Activated CD8-positive, alpha-beta memory T cell treated with anti-CD3 and anti-CD28 coated beads, Interleukin-2, amount 50 U/mL, for 4 hours (primary cell): ENCODE measurements around the gene PHPT1.
A peak's percentile ranks its signal among the peaks of the same experiment; 100 is the strongest.
"Not testable (repeated sequence)": the region's sequence is repeated elsewhere in the genome, so short reads cannot be mapped to it uniquely, and the experiment has no call there.

ENCODE experiments used
- DNase-seq: peaks from one replicate; pipeline ENCODE4 v3.0.0-alpha.2; 2020

The PHPT1 gene

GRCh38 chr9:136861874-136862457 lies 12.8 kb downstream of the PHPT1 start:
- DNase-seq, result no peak

- DNase-seq, result no peak
Observed at GRCh38 chr9:136862849-136863622, 13.8 kb downstream of the PHPT1 start.

DNA sequence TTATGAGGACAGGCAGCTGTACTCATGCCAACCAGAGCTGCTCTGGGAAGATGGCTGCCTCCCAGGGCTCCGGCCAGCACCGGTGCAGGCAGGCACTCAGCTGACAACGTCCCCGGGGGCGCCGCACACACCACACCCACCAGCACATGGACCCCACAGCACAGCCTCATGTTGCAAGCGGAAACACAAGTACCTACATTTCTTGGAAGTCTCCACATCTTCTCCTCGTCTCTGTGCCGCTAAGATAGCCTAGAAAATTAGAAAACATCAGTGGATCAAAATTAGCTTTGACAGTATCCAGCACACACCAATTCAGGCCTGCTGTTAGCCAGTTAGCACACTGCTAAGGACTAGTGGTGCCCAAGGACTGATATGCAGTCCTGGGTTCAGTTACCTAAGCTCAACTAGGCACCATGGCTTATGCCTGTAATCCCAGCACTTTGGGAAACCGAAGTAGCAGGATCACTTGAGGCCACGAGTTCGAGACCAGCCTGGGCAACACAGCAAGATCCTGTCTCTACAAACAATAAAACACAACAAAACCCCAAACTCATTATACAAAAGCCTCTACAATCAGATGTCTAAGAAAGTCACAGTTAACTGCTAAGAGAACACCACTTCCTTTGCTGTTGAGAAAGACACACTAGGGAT lies 14.5 kb downstream of the PHPT1 start:
- no peak for DNase-seq

- DNase-seq, result no peak
Observed at GRCh38 chr9:136865041-136865767, 16.0 kb downstream of the PHPT1 start.

- no peak for DNase-seq
Observed at GRCh38 chr9:136865768-136866103, 16.5 kb downstream of the PHPT1 start.

DNA sequence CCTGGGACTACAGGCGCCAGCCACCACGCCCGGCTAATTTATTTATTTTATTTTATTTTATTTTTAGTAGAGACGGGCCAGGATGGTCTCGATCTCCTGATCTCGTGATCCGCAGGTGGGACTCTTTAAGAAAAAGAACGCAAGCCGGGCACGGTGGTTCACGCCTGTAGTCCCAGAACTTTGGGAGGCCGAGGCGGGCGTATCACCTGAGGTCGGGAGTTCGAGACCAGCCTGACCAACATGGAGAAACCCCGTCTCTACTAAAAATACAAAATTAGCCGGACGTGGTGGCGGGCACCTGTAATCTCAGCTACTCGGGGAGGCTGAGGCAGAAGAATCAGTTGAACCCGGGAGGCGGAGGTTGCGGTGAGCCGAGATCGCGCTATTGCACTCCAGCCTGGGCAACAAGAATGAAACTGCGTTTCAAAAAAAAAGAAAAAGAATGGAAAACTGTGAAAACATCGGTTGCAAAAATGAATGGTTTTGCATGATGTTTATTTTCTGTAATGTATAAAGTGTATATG lies 17.8 kb downstream of the PHPT1 start:
- not testable (repeated sequence) for DNase-seq

DNA sequence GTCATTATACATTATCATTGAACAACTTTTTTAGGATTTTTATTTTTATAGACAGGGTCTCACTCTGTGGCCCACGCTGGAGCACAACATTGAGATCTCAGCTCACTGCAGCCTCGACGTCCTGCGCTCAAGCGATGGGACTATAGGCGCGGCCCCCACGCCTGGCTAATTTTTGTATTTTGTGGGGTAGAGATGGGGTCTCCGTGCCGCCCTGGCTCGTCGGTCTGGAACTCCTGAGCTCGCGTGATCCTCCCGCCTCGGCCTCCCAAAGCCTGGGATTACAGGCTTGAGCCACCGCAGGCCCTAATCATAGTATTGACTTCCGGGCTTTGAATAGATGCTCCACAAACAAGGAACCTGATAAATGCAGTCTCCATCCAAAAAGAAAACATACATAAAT lies 18.3 kb downstream of the PHPT1 start:
- no peak for DNase-seq

- DNase-seq, result no peak
Observed at GRCh38 chr9:136867917-136868316, 18.7 kb downstream of the PHPT1 start.

DNA sequence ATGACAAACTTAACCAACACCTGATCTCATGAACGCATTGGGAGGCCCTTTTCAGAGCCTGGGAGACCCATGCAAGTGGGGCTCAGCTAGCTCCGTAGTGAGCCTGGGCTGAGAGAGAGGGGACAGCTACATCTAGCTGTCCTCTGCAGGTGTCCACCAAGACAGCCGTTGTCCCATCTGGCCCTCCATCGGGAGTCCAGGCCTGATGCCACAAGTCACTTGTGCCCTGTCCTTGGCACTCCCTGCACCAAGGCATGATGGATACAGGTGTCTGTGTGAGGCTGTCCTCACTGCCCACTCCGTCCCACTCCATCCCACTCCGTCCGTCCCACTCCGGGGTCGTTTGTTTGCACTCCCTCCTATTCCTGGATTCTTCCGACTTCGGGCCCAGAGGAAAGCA lies 19.4 kb downstream of the PHPT1 start:
- no peak for DNase-seq

GRCh38 chr9:136869611-136870010 lies 20.4 kb downstream of the PHPT1 start:
- DNase-seq, result not testable (repeated sequence)

DNA sequence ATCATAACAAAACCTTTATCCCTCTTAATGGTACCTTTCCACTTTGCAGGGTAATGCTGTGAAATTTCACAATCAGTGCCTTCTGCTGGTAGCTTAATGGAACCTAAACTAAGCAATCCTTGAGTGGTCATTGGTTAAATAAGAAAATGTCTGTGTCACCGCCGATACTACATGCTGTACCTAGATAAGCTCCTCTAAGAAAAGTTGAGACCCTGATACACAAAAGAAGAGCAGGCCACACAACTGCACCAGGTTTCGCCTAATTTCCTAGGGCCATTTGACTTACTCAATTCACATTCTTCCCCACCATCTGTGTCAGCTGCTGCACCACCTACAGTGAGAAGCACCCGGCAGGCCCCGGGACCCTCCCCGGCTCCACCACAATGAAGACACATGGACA lies 25.9 kb downstream of the PHPT1 start:
- DNase-seq, result peak; percentile 4

DNA sequence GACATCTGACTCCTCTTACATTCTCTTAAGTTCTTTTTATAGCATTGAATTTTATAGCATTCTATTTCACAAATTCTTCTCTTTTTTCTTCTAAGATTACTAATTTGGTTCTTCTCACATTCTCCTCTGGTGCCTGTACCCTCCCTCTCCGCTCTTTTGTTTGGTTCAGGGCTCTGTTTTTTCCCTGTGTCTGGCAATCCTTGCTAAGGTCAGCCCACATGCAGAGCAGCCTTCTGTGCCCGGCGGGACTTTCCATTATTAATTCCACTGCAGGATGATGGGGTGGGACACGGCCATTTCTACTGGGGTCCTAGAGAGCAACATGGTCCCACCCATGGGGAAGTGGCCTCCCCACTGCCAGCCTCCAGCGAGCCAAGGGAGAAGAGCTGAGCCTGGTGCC lies 27.3 kb downstream of the PHPT1 start:
- no peak for DNase-seq

GRCh38 chr9:136880651-136881050 lies 31.4 kb downstream of the PHPT1 start:
- no peak for DNase-seq

- DNase-seq, result no peak
Observed at GRCh38 chr9:136881691-136882108, 32.5 kb downstream of the PHPT1 start.

GRCh38 chr9:136882109-136882946 lies 33.1 kb downstream of the PHPT1 start:
- peak; percentile 92 for DNase-seq

DNA sequence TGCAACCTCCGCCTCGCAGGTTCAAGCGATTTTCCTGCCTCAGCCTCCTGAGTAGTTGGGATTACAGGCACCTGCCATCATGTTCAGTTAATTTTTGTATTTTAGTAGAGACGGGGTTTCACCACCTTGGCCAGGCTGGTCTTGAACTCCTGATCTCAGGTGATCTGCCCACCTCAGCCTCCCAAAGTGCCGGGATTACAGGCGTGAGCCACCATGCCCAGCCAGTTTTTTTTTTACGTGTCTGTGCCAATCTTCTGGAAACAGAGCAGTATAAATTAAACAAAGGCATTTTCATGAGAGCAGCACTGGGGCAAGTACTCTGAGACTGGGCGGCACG lies 33.7 kb downstream of the PHPT1 start:
- DNase-seq, result not testable (repeated sequence)

DNA sequence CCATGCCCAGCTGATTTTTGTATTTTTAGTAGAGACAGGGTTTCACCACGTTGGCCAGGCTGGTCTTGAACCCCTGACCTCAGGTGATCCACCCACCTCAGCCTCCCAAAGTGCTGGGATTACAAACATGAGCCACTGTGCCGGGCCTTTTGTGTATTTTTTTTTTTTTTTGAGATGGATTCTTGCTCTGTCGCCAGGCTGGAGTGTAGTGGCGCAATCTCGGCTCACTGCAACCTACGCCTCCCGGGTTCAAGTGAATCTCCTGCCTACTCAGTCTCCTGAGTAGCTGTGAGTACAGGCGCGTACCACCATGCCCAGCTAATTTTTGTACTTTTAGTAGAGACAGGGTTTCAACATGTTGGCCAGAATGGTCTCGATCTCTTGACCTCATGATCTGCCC lies 34.5 kb downstream of the PHPT1 start:
- DNase-seq, result not testable (repeated sequence)

GRCh38 chr9:136885950-136886578 lies 36.9 kb downstream of the PHPT1 start, which contains the start of gene TRAF2:
TRAF2 (plus strand) TSS chr9:136886516; CDS start chr9:136898741, 12,225 bp downstream.
- DNase-seq, result peak; percentile 97

DNA sequence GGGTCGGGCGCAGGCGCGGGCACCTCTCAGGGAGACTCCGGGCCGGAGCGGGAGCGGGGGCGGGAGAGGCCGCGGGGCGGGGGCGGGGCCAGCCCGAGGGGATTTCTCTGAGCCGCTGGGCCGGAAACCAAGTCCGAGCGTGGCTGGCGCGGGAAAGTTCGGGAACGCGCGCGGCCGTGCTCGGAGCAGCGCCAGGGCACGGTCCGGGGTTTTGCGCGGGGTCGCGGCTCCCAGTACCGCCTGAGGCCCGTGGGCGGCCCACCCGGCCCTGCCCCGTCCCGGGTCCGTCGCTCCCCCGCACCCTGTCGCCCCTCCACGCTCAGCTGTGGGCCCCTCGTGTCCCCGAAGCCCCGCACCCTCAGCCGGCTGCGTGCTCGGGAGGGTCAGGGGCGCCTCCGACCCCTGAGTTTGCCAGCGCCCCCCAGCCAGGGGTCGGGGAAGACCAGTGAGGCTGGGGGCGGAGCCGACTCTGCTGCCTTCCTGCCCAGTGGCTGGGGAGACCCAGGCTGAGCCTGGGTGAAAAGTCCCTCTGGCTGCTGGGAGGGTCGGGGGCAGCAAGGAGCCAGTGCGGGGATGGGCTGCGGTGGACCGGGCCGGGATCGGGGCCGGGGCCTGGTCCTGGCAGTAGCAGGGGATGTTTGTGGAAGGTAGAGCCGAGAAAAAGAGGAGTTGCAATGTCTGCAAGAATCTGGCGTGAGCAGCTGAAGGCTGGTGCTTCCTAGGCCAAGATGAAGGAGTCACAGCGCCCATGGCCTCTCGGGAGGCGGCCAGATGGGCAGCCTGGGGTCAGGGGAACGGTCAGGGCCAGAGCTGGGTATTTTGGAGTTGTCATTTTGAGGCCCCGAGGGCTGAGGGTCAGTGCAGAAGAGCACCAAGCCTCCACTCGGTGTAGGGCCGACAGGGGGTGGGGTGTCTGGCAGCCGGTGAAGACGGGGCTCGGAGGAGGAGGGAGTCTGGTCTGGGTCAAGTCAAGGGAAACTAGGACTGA lies 37.7 kb downstream of the PHPT1 start:
- no peak for DNase-seq

DNA sequence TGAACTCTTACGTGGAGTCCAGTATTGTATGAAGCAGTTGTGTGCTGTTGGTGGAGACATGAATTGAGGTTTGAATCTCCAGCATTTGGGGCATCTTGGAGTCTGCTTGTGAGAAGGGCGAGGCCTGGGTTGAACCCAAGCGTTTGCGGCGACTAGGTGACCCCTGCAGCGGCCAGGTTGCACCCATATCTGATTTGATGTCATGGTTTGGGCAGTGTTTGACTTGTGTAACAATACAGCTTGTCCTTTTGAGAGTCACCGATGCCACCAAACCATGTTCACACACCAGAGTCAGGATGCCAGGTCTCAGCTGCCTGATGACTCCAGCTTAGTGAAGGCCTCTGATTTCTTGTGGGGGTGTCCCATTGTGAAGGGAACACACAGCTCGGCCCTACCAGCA lies 39.2 kb downstream of the PHPT1 start:
- no peak for DNase-seq

- DNase-seq, result no peak
Observed at GRCh38 chr9:136889858-136890257, 40.6 kb downstream of the PHPT1 start.
